Measurements from ENCODE around the gene FUS. TPM values are rescaled to one million over a fixed set of nuclear protein-coding genes. Genes with fewer than 3 reads are reported as not detected.

FUS gene
- total RNA-seq, 1 donor from 2014 or later, result 309 TPM

GRCh38 chr16:31145398-31145990 lies 34.4 kb upstream of the FUS start:
- H3K27me3 ChIP-seq (ENCODE audit: insufficient read depth, low read length), result peaks cover 29% of the 10 kb centered on the region
- DNase-seq (ENCODE audit: low read depth) (no peak), FAIRE-seq (no peak)
- Mint-ChIP-seq H3K27ac (ENCODE audit: unreplicated experiment) (no peak overlapping the region), H3K9me3 (ENCODE audit: unreplicated experiment) (peaks cover 5% of the 10 kb centered on the region), H3K36me3 (ENCODE audit: low read depth, unreplicated experiment) (no peaks in the 10 kb centered on the region), H3K4me3 (ENCODE audit: unreplicated experiment) (no peak overlapping the region), H3K27me3 (ENCODE audit: low read depth, unreplicated experiment) (peaks cover 31% of the 10 kb centered on the region), H3K4me1 (ENCODE audit: low read depth, unreplicated experiment) (peaks cover 5% of the 10 kb centered on the region)
- no peak overlapping the region for H3K4me3 ChIP-seq (ENCODE audit: insufficient read depth, low read depth, low read length)
- no peak overlapping the region for H3K4me2 ChIP-seq (ENCODE audit: low read length)
- no peak overlapping the region for H3K9ac ChIP-seq (ENCODE audit: low read length)
- H3K4me1 ChIP-seq (ENCODE audit: insufficient read depth, low read length), result peaks cover 12% of the 10 kb centered on the region
- H3K36me3 ChIP-seq (ENCODE audit: insufficient read depth, low read length), result no peaks in the 10 kb centered on the region
- no peaks in the 10 kb centered on the region for H4K20me1 ChIP-seq (ENCODE audit: insufficient read depth, low read length)
- no peaks in the 10 kb centered on the region for H3K79me2 ChIP-seq (ENCODE audit: insufficient read depth, low read length)
- no peak overlapping the region for H2AFZ ChIP-seq (ENCODE audit: low read depth, low read length)
- no peak overlapping the region for H3K27ac ChIP-seq (ENCODE audit: low read depth, low read length)
- TF ChIP-seq EZH2 (IDR thresholded peaks at IDR 0.05; ENCODE audit: insufficient read depth, low read length) (no peak), CTCF (IDR thresholded peaks at IDR 0.05; ENCODE audit: insufficient read depth, low read depth, low read length) (no peak)
- no peaks in the 10 kb centered on the region for H3K9me3 ChIP-seq (ENCODE audit: insufficient read depth, low read depth, low read length)

GRCh38 chr16:31147574-31147973 lies 32.4 kb upstream of the FUS start:
- Mint-ChIP-seq H3K27me3 (ENCODE audit: low read depth, unreplicated experiment) (peaks cover 31% of the 10 kb centered on the region), H3K9me3 (ENCODE audit: unreplicated experiment) (peaks cover 5% of the 10 kb centered on the region), H3K4me3 (ENCODE audit: unreplicated experiment) (peak overlapping the region; percentile 54), H3K27ac (ENCODE audit: unreplicated experiment) (no peak overlapping the region), H3K36me3 (ENCODE audit: low read depth, unreplicated experiment) (no peaks in the 10 kb centered on the region), H3K4me1 (ENCODE audit: low read depth, unreplicated experiment) (no peaks in the 10 kb centered on the region)
- TF ChIP-seq CTCF (IDR thresholded peaks at IDR 0.05; ENCODE audit: insufficient read depth, low read depth, low read length) (no peak), EZH2 (IDR thresholded peaks at IDR 0.05; ENCODE audit: insufficient read depth, low read length) (no peak)
- no peaks in the 10 kb centered on the region for H3K79me2 ChIP-seq (ENCODE audit: insufficient read depth, low read length)
- H3K9me3 ChIP-seq (ENCODE audit: insufficient read depth, low read depth, low read length), result no peaks in the 10 kb centered on the region
- H3K27ac ChIP-seq (ENCODE audit: low read depth, low read length), result no peak overlapping the region
- no peaks in the 10 kb centered on the region for H3K36me3 ChIP-seq (ENCODE audit: insufficient read depth, low read length)
- no peak overlapping the region for H3K4me3 ChIP-seq (ENCODE audit: insufficient read depth, low read depth, low read length)
- FAIRE-seq, result no peak
- no peak overlapping the region for H2AFZ ChIP-seq (ENCODE audit: low read depth, low read length)
- no peaks in the 10 kb centered on the region for H4K20me1 ChIP-seq (ENCODE audit: insufficient read depth, low read length)
- peaks cover 4% of the 10 kb centered on the region for H3K4me1 ChIP-seq (ENCODE audit: insufficient read depth, low read length)
- H3K9ac ChIP-seq (ENCODE audit: low read length), result no peak overlapping the region
- no peak for DNase-seq (ENCODE audit: low read depth)
- H3K4me2 ChIP-seq (ENCODE audit: low read length), result no peak overlapping the region
- peaks cover 29% of the 10 kb centered on the region for H3K27me3 ChIP-seq (ENCODE audit: insufficient read depth, low read length)

DNA sequence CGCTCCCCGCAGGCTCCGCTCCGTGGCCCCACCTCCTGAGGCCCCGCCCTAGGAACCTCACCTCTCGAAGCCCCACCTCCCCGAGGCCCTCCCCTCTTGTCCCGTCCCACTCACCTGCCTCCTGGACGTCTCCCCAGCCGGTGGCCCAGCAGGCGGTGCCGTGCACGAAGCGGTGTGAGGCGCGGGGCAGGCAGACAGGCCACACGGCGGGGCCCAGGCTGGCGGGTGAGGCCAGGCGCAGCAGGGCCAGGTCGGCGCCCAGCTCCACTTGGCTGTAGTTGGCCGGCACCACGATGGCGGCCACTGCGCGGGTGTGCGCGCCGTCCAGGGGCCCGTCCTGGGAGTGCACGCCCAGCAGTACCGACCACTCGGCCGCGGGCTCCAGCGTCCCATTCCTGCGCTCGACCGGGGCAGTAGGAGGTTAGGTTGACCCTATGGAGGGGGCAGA lies 31.6 kb upstream of the FUS start:
- Histone ChIP-seq H3K79me2 (ENCODE audit: insufficient read depth, low read length) (no peaks in the 10 kb centered on the region), H3K4me1 (ENCODE audit: insufficient read depth, low read length) (no peaks in the 10 kb centered on the region), H3K9me3 (ENCODE audit: insufficient read depth, low read depth, low read length) (no peaks in the 10 kb centered on the region), H3K4me3 (ENCODE audit: insufficient read depth, low read depth, low read length) (no peak overlapping the region), H4K20me1 (ENCODE audit: insufficient read depth, low read length) (no peaks in the 10 kb centered on the region), H3K27ac (ENCODE audit: low read depth, low read length) (no peak overlapping the region), H3K36me3 (ENCODE audit: insufficient read depth, low read length) (no peaks in the 10 kb centered on the region), H3K27me3 (ENCODE audit: insufficient read depth, low read length) (peaks cover 29% of the 10 kb centered on the region), H2AFZ (ENCODE audit: low read depth, low read length) (peak overlapping the region; percentile 47), H3K4me2 (ENCODE audit: low read length) (peak overlapping the region; percentile 39), H3K9ac (ENCODE audit: low read length) (no peak overlapping the region)
- no peak for TF ChIP-seq CTCF (IDR thresholded peaks at IDR 0.05; ENCODE audit: insufficient read depth, low read depth, low read length)
- TF ChIP-seq EZH2 (IDR thresholded peaks at IDR 0.05; ENCODE audit: insufficient read depth, low read length), result peak; percentile 64
- no peaks in the 10 kb centered on the region for H3K36me3 Mint-ChIP-seq (ENCODE audit: low read depth, unreplicated experiment)
- H3K4me1 Mint-ChIP-seq (ENCODE audit: low read depth, unreplicated experiment), result no peaks in the 10 kb centered on the region
- no peak overlapping the region for H3K4me3 Mint-ChIP-seq (ENCODE audit: unreplicated experiment)
- H3K9me3 Mint-ChIP-seq (ENCODE audit: unreplicated experiment), result peaks cover 5% of the 10 kb centered on the region
- no peak for DNase-seq (ENCODE audit: low read depth)
- H3K27ac Mint-ChIP-seq (ENCODE audit: unreplicated experiment), result no peak overlapping the region
- peaks cover 31% of the 10 kb centered on the region for H3K27me3 Mint-ChIP-seq (ENCODE audit: low read depth, unreplicated experiment)
- FAIRE-seq, result no peak

Measured in astrocyte (in vitro differentiated cells and primary cell).